CD4-positive, alpha-beta T cell treated with Interleukin-17A for 4 hours (primary cell): ENCODE results near the gene FOXJ3.
"Not testable (repeated sequence)": the region's sequence is repeated elsewhere in the genome, so short reads cannot be mapped to it uniquely, and the experiment has no call there.

Experiments
- DNase-seq: peaks from one replicate; pipeline ENCODE4 v3.0.0-alpha.2; 2020; ENCODE audit warnings: mixed read lengths

FOXJ3 gene

DNA sequence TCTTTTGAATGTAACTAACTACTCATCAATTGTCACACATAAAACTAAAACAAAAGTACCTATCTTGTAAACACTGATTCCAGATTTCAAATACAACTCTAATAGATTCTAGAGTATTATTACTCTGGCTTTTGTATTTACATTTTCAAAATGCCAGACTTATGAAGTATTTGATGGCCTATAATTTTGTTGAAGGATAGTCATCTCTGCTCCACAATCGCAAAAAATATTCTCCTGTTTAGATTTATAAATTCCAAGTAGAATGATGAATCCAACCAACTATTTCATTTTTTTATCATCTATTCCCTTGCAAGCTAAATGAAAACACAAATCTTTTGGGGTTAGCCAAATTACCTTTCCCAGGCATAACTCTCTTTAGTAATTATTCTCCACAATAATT lies 95.5 kb downstream of the FOXJ3 start:
- DNase-seq = no peak

GRCh38 chr1:42239041-42239440 lies 96.0 kb downstream of the FOXJ3 start:
- DNase-seq = no peak

GRCh38 chr1:42231253-42231652 lies 103.8 kb downstream of the FOXJ3 start:
- no peak for DNase-seq

DNA sequence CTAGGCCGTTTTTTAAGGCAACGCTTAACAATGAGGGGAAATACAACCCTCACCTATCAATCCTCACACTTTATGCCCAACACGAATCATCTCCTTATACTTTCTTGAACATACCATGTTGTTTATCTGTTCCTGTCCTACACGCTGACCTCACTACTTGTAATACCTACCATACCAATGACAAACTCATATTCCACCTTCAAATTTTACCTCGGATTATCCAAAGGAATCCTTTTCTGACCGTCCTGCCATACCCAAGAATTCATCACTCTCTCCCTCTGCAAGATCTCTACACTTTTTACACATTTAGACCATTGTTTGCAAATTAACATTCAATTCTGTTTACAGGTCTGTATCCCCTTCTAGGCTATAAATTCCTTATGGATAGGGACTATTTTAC lies 106.1 kb downstream of the FOXJ3 start:
- no peak for DNase-seq

- DNase-seq = no peak
Observed at GRCh38 chr1:42223036-42223435, 112.0 kb downstream of the FOXJ3 start.

GRCh38 chr1:42221952-42222606 lies 113.0 kb downstream of the FOXJ3 start:
- no peak for DNase-seq

DNA sequence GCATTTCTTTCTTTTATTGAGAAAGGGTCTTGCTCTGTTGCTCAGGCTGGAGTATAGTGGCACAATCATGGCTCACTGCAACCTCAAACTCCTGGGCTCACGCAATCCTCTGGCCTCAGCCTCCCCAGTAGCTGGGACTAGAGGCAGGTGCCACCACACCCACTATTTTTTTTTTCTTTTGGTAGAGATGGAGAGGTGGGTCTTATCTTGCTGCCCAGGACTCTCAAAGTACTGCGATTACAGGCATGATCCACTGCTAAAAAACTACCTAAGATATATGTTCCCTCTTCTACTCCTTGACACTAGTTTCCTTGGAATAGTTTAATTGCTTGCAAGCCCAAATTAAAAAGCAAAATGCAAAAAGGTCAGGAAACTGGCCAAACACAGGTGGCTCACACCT lies 113.6 kb downstream of the FOXJ3 start:
- no peak for DNase-seq

DNA sequence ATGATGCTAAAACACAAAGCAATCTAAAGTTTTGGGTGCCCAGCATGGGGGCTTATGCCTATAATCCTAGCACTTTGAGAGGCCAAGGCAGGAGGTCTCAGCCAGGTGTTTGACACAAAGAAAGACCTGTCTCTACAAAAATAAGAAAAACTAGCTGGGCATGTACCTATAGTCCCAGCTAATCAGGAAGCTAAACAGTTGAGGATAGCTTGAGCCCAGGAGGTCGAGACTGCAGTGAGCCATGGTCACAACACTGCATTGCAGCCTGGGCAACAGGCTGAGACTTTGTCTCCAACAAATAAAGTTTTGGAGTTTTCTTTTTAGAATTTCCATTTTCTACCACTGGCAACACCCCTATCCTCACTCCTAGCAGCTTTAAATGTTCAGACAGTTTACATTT lies 115.4 kb downstream of the FOXJ3 start:
- no peak for DNase-seq

GRCh38 chr1:42214447-42214871 lies 120.6 kb downstream of the FOXJ3 start:
- no peak for DNase-seq

GRCh38 chr1:42211224-42211623 lies 123.8 kb downstream of the FOXJ3 start:
- no peak for DNase-seq

DNA sequence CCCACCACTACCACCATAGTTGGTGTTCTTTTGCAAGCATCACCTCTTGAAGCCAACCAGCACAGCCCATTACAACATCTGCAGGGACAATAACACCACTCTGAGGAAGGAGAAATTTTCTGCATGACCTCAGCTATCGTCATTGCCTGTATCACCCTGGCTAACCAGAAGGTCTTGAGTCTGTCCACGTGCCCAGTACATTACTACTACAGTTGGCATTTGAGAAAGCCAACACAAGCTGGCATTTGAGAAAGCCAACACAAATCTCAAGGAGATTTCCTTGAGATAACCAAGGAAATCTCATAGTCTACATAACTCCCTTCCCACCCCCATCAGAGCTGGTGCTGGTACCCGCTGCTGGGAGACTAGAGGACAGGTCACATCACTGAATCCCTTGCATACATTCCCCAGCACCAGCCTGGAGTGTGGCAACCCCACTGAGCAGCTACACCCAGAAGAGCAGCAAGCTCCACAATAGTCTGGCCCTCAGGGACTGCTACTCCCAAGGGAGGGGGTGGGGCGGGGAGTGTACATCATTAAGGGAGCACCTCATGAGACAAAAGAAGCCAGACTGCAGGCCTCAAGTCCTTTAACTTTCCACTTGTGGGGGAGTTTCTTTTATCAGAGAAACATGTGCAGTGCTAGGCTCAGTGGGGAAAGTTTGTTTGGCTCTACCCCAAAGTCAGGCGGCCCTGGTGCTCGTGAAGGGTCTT lies 124.5 kb downstream of the FOXJ3 start:
- DNase-seq = no peak

- DNase-seq = no peak
Observed at GRCh38 chr1:42209526-42210251, 125.3 kb downstream of the FOXJ3 start.

DNA sequence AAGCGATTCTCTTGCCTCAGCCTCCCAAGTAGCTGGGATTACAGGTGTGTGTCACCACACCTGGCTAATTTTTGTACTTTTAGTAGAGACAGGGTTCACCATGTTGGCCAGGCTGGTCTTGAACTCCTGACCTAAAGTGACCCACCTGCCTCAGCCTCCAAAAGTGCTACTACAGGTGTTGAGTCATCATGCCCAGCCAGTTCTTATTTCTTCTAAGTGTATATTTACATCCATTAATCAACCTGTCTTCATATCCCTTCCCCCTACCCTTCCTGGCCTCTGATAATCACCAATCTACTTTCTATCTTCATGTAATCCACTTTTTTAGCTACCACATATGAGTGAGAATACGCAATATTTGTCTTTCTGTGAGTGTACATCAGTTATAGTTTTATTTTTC lies 128.1 kb downstream of the FOXJ3 start:
- DNase-seq = not testable (repeated sequence)

GRCh38 chr1:42206164-42206563 lies 128.9 kb downstream of the FOXJ3 start:
- DNase-seq = no peak

- DNase-seq = no peak
Observed at GRCh38 chr1:42201986-42202385, 133.0 kb downstream of the FOXJ3 start.

- no peak for DNase-seq
Observed at GRCh38 chr1:42198251-42198650, 136.8 kb downstream of the FOXJ3 start.

- DNase-seq = no peak
Observed at GRCh38 chr1:42195841-42196240, 139.2 kb downstream of the FOXJ3 start.

DNA sequence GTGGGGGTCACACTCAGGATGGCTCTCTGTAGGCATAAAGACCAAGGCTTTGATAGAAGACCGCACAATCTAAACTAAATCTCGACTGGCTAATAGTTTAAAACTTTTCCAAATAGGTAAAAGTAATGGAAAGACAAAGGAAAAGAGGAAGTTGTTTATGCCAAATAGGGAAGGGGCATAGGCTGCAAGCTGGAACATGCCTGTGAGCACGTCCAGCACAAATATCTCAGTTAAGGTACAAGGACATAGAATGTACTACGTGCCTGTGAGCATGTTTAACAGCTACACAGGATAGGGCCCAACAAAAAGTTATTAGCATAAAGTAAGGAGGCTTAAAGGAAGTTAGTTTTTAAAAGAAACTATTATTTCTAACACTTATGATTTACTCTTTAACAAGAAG lies 142.9 kb downstream of the FOXJ3 start:
- DNase-seq = no peak

- no peak for DNase-seq
Observed at GRCh38 chr1:42191319-42191718, 143.7 kb downstream of the FOXJ3 start.

GRCh38 chr1:42189931-42190853 lies 144.8 kb downstream of the FOXJ3 start:
- no peak for DNase-seq

GRCh38 chr1:42186152-42186551 lies 148.9 kb downstream of the FOXJ3 start:
- no peak for DNase-seq

DNA sequence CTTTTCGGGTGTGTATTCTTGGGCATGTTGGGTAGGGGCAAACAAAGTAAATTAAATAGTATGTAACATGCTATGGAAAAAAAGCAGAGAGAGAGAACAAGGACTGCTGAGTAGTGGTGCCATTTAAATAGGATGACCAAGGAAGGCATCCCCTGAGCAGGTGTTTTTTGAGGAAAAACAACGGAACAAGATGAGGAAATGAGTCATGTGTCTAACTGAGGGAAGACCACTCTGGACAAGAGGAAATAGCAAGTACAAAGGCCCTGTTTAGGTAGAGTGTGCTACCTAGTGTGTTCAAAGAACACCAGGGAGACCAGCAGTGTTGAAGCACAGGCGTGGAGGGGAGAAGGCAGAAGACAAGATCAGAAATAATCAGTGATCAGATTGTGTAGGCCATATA lies 150.4 kb downstream of the FOXJ3 start:
- DNase-seq = no peak

- no peak for DNase-seq
Observed at GRCh38 chr1:42183957-42184268, 151.1 kb downstream of the FOXJ3 start.
